Measurements from ENCODE around the gene GGPS1.

The GGPS1 gene

GRCh38 chr1:235391874-235392273 lies 63.5 kb downstream of the GGPS1 start:
- H3K4me3 ChIP-seq (ENCODE audit: insufficient read depth, low read depth, low read length, poor library complexity, severe bottlenecking) = no peak overlapping the region
- DNase-seq = no peak
- H3K27me3 ChIP-seq (replicated peaks; ENCODE audit: control insufficient read depth, insufficient read depth, low read length, poor library complexity, severe bottlenecking) = no peaks in the 10 kb centered on the region
- H3K4me1 ChIP-seq (ENCODE audit: control insufficient read depth, insufficient read depth, low read length, poor library complexity, severe bottlenecking) = no peaks in the 10 kb centered on the region
- no peaks in the 10 kb centered on the region for H3K9me3 ChIP-seq (ENCODE audit: control insufficient read depth, low read length)
- H3K27ac ChIP-seq (ENCODE audit: insufficient read depth, low read length, poor library complexity, severe bottlenecking) = no peak overlapping the region
- H3K36me3 ChIP-seq (ENCODE audit: control insufficient read depth, insufficient read depth, low read length) = no peaks in the 10 kb centered on the region

All from effector memory CD4-positive, alpha-beta T cell (primary cell).